GM12892 (cell line): ENCODE results near the gene ZER1.

Source experiments
- POLR2A ChIP-seq: IDR thresholded peaks from 2 replicates; pipeline ENCODE4 v1.6.1; 2011; ENCODE audit warnings: low read depth, low read length, control low read depth
- POLR2AphosphoS5 ChIP-seq: IDR thresholded peaks from 2 replicates; pipeline ENCODE4 v1.6.1; 2011; ENCODE audit warnings: low read depth, low read length, control low read depth

GRCh38 chr9:128771094-128771721, 519 bp downstream of the ZER1 start:
- no peak for TF ChIP-seq POLR2A
- no peak for TF ChIP-seq POLR2AphosphoS5
